Subcutaneous abdominal adipose tissue (tissue), 5 donors: ENCODE measurements around the gene ARIH1.
A peak's percentile ranks its signal among the peaks of the same experiment; 100 is the strongest.
"Not testable (repeated sequence)": the region's sequence is repeated elsewhere in the genome, so short reads cannot be mapped to it uniquely, and the experiment has no call there.

Experiments
- H3K27ac ChIP-seq: one replicate; pipeline ENCODE4 v1.7.0; 2013; ENCODE audit warnings: low read depth, mild to moderate bottlenecking, inconsistent platforms, low read length, moderate library complexity
- H3K27me3 ChIP-seq, 5 donors: one replicate each; pipeline ENCODE4 v1.7.0; 2013; ENCODE audit warnings: low read length in 5 of 5, inconsistent platforms in 1 of 5; ENCODE audit not compliant: control insufficient read depth in 5 of 5, insufficient read depth in 4 of 5
- H3K36me3 ChIP-seq, 5 donors: one replicate each; pipeline ENCODE4 v1.7.0; 2013; ENCODE audit warnings: low read length in 5 of 5; ENCODE audit not compliant: control insufficient read depth in 5 of 5, insufficient read depth in 5 of 5
- H3K4me1 ChIP-seq, 5 donors: one replicate each; pipeline ENCODE4 v1.7.0; 2013; ENCODE audit warnings: low read length in 5 of 5, mild to moderate bottlenecking in 3 of 5, moderate library complexity in 1 of 5; ENCODE audit not compliant: control insufficient read depth in 5 of 5, insufficient read depth in 5 of 5
- H3K4me3 ChIP-seq, 5 donors: one replicate each; pipeline ENCODE4 v1.7.0; 2013; ENCODE audit warnings: low read length in 5 of 5, low read depth in 1 of 5
- H3K9ac ChIP-seq, 5 donors: one replicate each; pipeline ENCODE4 v1.7.0; 2013; ENCODE audit warnings: low read length in 5 of 5, mild to moderate bottlenecking in 4 of 5, moderate library complexity in 3 of 5
- H3K9me3 ChIP-seq, 5 donors: one replicate each; pipeline ENCODE4 v1.7.0; 2013; ENCODE audit warnings: low read length in 5 of 5; ENCODE audit not compliant: control insufficient read depth in 5 of 5
- donor health status: healthy.
- donor health status: healthy.
- donor health status: healthy.
- donor health status: healthy.
- donor health status: healthy.

ARIH1 gene

GRCh38 chr15:72585476-72586058 lies 111.4 kb downstream of the ARIH1 start:
- Histone ChIP-seq H3K27ac (no peak overlapping the region), H3K4me1 (no peaks in the 10 kb centered on the region), H3K27me3 (no peaks in the 10 kb centered on the region), H3K4me3 (no peak overlapping the region), H3K9me3 (no peaks in the 10 kb centered on the region), H3K9ac (no peak overlapping the region), H3K36me3 (peaks cover 47 to 58% (median 54%) of the 10 kb centered on the region in 5 donors)

GRCh38 chr15:72588096-72588495 lies 114.0 kb downstream of the ARIH1 start:
- Histone ChIP-seq H3K4me3 (no peak overlapping the region), H3K4me1 (no peaks in the 10 kb centered on the region), H3K9ac (peak overlapping the region in 1 of 5 donors; percentile 16), H3K9me3 (no peaks in the 10 kb centered on the region), H3K27me3 (no peaks in the 10 kb centered on the region), H3K36me3 (peaks cover 25 to 35% (median 30%) of the 10 kb centered on the region in 5 donors), H3K27ac (no peak overlapping the region)

GRCh38 chr15:72590427-72590826 lies 116.3 kb downstream of the ARIH1 start:
- Histone ChIP-seq H3K4me3 (no peak overlapping the region), H3K9me3 (no peaks in the 10 kb centered on the region), H3K9ac (no peak overlapping the region), H3K36me3 (peaks cover 3 to 15% (median 9%) of the 10 kb centered on the region in 5 donors), H3K27ac (no peak overlapping the region), H3K27me3 (no peaks in the 10 kb centered on the region), H3K4me1 (no peaks in the 10 kb centered on the region)

GRCh38 chr15:72591361-72591760 lies 117.2 kb downstream of the ARIH1 start:
- H3K4me1 ChIP-seq, result no peaks in the 10 kb centered on the region
- H3K9ac ChIP-seq, result no peak overlapping the region
- H3K36me3 ChIP-seq, result peaks cover 0 to 8% (median 3%) of the 10 kb centered on the region in 5 donors
- H3K4me3 ChIP-seq, result no peak overlapping the region
- H3K9me3 ChIP-seq, result no peaks in the 10 kb centered on the region
- H3K27me3 ChIP-seq, result no peaks in the 10 kb centered on the region
- H3K27ac ChIP-seq, result no peak overlapping the region

GRCh38 chr15:72592097-72592496 lies 118.0 kb downstream of the ARIH1 start:
- Histone ChIP-seq H3K4me1 (no peaks in the 10 kb centered on the region), H3K36me3 (peaks cover 0 to 4% (median under 1%) of the 10 kb centered on the region in 5 donors), H3K9ac (no peak overlapping the region), H3K27me3 (no peaks in the 10 kb centered on the region), H3K27ac (no peak overlapping the region), H3K9me3 (no peaks in the 10 kb centered on the region), H3K4me3 (no peak overlapping the region)

- no peaks in the 10 kb centered on the region for H3K9me3 ChIP-seq
- no peaks in the 10 kb centered on the region for H3K27me3 ChIP-seq
These were observed 118.5 kb downstream of the ARIH1 start for GRCh38 chr15:72592676-72593075.

GRCh38 chr15:72593838-72594237 lies 119.7 kb downstream of the ARIH1 start:
- H3K9ac ChIP-seq, result no peak overlapping the region
- H3K4me1 ChIP-seq, result no peaks in the 10 kb centered on the region
- H3K4me3 ChIP-seq, result no peak overlapping the region
- H3K27me3 ChIP-seq, result no peaks in the 10 kb centered on the region
- no peaks in the 10 kb centered on the region for H3K9me3 ChIP-seq
- no peak overlapping the region for H3K27ac ChIP-seq
- H3K36me3 ChIP-seq, result no peaks in the 10 kb centered on the region

More at GRCh38 chr15:72592676-72593075, 118.5 kb downstream of the ARIH1 start:
- Histone ChIP-seq H3K4me3 (no peak overlapping the region), H3K4me1 (no peaks in the 10 kb centered on the region), H3K36me3 (peaks cover 0 to 2% (median 0%) of the 10 kb centered on the region in 5 donors), H3K9ac (no peak overlapping the region), H3K27ac (no peak overlapping the region)

- Histone ChIP-seq H3K4me3 (no peak overlapping the region), H3K27ac (no peak overlapping the region), H3K9me3 (no peaks in the 10 kb centered on the region), H3K4me1 (no peaks in the 10 kb centered on the region), H3K27me3 (no peaks in the 10 kb centered on the region), H3K36me3 (no peaks in the 10 kb centered on the region), H3K9ac (no peak overlapping the region)
These were observed 125.8 kb downstream of the ARIH1 start for GRCh38 chr15:72599855-72600464.

GRCh38 chr15:72604794-72605193 lies 130.7 kb downstream of the ARIH1 start:
- Histone ChIP-seq H3K4me1 (no peaks in the 10 kb centered on the region), H3K27ac (no peak overlapping the region), H3K4me3 (no peak overlapping the region), H3K36me3 (peaks cover 0 to 9% (median under 1%) of the 10 kb centered on the region in 5 donors), H3K27me3 (no peaks in the 10 kb centered on the region), H3K9ac (no peak overlapping the region), H3K9me3 (no peaks in the 10 kb centered on the region)

GRCh38 chr15:72608084-72608483 lies 134.0 kb downstream of the ARIH1 start:
- H3K4me1 ChIP-seq, H3K4me3 ChIP-seq, H3K36me3 ChIP-seq, H3K27ac ChIP-seq, H3K27me3 ChIP-seq, H3K9me3 ChIP-seq, H3K9ac ChIP-seq: not testable (repeated sequence)
